ENCODE data around the gene CHP1.

DNA sequence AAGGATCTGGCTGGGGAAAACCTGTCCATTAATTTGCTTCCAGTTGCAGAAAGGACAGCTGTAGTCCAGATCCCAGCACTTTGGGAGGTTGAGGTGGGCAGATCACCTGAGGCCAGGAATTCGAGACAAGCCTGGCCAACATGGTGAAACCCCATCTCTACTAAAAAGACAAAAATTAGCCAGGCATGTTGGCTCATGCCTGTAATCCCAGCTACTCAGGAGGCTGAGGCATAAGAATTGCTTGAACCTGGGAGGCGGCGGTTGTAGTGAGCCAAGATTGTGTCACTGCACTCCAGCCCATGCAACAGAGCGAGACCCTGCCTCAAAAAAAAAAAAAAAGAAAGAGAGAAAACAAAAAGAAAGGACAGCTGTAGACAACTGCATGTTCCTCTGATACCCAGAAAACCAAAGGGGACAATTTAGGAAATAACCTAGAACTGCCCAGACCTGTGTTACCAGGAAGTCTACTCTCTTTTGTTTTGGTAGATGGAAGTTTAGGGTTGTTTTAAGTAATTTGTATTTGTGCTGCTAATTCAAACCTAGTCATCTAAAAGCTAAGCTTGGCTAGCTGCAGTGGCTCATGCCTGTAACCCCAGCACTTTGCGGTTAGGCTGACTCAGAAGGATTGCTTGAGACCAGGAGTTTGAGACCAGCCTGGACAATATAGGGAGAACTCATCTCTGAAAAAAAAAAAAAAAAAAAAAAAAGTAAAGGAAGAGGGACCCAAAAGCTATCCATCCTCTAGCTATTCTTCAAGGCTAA, 23.2 kb upstream of the CHP1 start:
- TF ChIP-seq, protein P1, sequence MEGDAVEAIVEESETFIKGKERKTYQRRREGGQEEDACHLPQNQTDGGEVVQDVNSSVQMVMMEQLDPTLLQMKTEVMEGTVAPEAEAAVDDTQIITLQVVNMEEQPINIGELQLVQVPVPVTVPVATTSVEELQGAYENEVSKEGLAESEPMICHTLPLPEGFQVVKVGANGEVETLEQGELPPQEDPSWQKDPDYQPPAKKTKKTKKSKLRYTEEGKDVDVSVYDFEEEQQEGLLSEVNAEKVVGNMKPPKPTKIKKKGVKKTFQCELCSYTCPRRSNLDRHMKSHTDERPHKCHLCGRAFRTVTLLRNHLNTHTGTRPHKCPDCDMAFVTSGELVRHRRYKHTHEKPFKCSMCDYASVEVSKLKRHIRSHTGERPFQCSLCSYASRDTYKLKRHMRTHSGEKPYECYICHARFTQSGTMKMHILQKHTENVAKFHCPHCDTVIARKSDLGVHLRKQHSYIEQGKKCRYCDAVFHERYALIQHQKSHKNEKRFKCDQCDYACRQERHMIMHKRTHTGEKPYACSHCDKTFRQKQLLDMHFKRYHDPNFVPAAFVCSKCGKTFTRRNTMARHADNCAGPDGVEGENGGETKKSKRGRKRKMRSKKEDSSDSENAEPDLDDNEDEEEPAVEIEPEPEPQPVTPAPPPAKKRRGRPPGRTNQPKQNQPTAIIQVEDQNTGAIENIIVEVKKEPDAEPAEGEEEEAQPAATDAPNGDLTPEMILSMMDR (IDR thresholded peaks at IDR 0.05; ENCODE audit: insufficient read depth, low read length): no peak
- no peak for TF ChIP-seq POLR2AphosphoS5 (IDR thresholded peaks at IDR 0.05; ENCODE audit: low read depth)

All from HL-60 (cell line).